Measurements from ENCODE around the gene IKBIP. TPM values are rescaled to one million over a fixed set of nuclear protein-coding genes. Genes with fewer than 3 reads are reported as not detected.

IKBIP gene
- total and polyA plus RNA-seq, 9 of the 15 experiments (the other 6 are each of a cell fraction or from before 2014, with no cell fraction given): 3.3 to 19.5 (median 14.9) TPM

GRCh38 chr12:98594050-98594835 lies 50.3 kb downstream of the IKBIP start (continued):
- TF ChIP-seq FOXP4 (CRISPR knock-in tag; IDR thresholded peaks at IDR 0.05; ENCODE audit: borderline replicate concordance) (0 out of 2 replicates have a peak, but pooled peaks have one; percentile 26), NR3C1 (CRISPR knock-in tag; IDR thresholded peaks at IDR 0.05) (peak; percentile 21; the same call in 1 of the 2 replicates), MEF2D (tag; conservative IDR thresholded peaks at IDR 0.05; ENCODE audit: low read depth) (no peak), ZFX (CRISPR knock-in tag; IDR thresholded peaks at IDR 0.05) (peak; percentile 71), IFI16 (CRISPR knock-in tag; IDR thresholded peaks at IDR 0.05) (no peak), RBFOX2 (IDR thresholded peaks at IDR 0.05; ENCODE audit: low read depth, low read length) (peak; percentile 90), FOXK1 (CRISPR knock-in tag; IDR thresholded peaks at IDR 0.05; ENCODE audit: borderline replicate concordance) (0 out of 2 replicates have a peak, but pooled peaks have one; percentile 57), RBM22 (IDR thresholded peaks at IDR 0.05; ENCODE audit: low read depth, low read length, poor library complexity, severe bottlenecking) (peak; percentile 15), ZNF197 (CRISPR knock-in tag; IDR thresholded peaks at IDR 0.05; ENCODE audit: low read depth) (no peak), HMBOX1 (IDR thresholded peaks at IDR 0.05) (peak; percentile 86)
- TF ChIP-seq, protein P1, sequence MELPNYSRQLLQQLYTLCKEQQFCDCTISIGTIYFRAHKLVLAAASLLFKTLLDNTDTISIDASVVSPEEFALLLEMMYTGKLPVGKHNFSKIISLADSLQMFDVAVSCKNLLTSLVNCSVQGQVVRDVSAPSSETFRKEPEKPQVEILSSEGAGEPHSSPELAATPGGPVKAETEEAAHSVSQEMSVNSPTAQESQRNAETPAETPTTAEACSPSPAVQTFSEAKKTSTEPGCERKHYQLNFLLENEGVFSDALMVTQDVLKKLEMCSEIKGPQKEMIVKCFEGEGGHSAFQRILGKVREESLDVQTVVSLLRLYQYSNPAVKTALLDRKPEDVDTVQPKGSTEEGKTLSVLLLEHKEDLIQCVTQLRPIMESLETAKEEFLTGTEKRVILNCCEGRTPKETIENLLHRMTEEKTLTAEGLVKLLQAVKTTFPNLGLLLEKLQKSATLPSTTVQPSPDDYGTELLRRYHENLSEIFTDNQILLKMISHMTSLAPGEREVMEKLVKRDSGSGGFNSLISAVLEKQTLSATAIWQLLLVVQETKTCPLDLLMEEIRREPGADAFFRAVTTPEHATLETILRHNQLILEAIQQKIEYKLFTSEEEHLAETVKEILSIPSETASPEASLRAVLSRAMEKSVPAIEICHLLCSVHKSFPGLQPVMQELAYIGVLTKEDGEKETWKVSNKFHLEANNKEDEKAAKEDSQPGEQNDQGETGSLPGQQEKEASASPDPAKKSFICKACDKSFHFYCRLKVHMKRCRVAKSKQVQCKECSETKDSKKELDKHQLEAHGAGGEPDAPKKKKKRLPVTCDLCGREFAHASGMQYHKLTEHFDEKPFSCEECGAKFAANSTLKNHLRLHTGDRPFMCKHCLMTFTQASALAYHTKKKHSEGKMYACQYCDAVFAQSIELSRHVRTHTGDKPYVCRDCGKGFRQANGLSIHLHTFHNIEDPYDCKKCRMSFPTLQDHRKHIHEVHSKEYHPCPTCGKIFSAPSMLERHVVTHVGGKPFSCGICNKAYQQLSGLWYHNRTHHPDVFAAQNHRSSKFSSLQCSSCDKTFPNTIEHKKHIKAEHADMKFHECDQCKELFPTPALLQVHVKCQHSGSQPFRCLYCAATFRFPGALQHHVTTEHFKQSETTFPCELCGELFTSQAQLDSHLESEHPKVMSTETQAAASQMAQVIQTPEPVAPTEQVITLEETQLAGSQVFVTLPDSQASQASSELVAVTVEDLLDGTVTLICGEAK (IDR thresholded peaks at IDR 0.05): peak; percentile 45; the same call in 1 of the 2 replicates
- TF ChIP-seq, protein P1 (CRISPR knock-in tag; IDR thresholded peaks at IDR 0.05): no peak
- TF ChIP-seq, protein P2, sequence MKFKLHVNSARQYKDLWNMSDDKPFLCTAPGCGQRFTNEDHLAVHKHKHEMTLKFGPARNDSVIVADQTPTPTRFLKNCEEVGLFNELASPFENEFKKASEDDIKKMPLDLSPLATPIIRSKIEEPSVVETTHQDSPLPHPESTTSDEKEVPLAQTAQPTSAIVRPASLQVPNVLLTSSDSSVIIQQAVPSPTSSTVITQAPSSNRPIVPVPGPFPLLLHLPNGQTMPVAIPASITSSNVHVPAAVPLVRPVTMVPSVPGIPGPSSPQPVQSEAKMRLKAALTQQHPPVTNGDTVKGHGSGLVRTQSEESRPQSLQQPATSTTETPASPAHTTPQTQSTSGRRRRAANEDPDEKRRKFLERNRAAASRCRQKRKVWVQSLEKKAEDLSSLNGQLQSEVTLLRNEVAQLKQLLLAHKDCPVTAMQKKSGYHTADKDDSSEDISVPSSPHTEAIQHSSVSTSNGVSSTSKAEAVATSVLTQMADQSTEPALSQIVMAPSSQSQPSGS (CRISPR knock-in tag; IDR thresholded peaks at IDR 0.05): no peak

All from K562 (cell line).